Measurements from ENCODE around the gene MYORG. TPM values are rescaled to one million over a fixed set of nuclear protein-coding genes. Genes with fewer than 3 reads are reported as not detected.

The MYORG gene
- total RNA-seq, 1 experiment from 2014 or later: 3.0 TPM

DNA sequence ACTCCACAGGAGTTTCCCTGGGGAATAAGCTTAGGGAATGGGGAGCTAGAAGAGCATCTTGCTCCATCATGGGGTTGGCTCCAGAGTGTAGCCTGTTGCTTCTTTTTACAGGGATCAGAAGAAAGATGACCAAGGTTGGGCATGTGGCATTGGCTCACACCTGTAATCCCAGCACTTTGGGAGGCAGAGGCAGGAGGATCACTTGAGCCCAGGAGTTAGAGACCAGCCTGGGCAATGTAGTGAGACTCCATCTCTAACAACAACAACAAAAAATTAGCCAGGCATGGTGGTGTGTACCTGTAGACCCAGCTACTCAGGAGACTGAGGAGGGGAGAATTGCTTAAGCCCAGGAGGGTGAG lies 28.9 kb downstream of the MYORG start:
- no peaks in the 10 kb centered on the region for H4K20me1 ChIP-seq (ENCODE audit: insufficient read depth)
- no peaks in the 10 kb centered on the region for H3F3A ChIP-seq (ENCODE audit: insufficient read depth, low read depth)
- no peak for DNase-seq
- no peaks in the 10 kb centered on the region for H3K36me3 ChIP-seq (ENCODE audit: low read depth)
- POLR2A ChIA-PET (ENCODE audit: unreplicated experiment): no interaction called here
- H3K4me3 ChIP-seq: no peak overlapping the region
- no peaks in the 10 kb centered on the region for H3K4me1 ChIP-seq (replicated peaks; ENCODE audit: insufficient read depth)
- no peaks in the 10 kb centered on the region for H3K9me3 ChIP-seq (ENCODE audit: insufficient read depth, low read depth)
- no peak for TF ChIP-seq EZH2 (IDR thresholded peaks at IDR 0.05; ENCODE audit: low read depth)
- TF ChIP-seq, protein P1, sequence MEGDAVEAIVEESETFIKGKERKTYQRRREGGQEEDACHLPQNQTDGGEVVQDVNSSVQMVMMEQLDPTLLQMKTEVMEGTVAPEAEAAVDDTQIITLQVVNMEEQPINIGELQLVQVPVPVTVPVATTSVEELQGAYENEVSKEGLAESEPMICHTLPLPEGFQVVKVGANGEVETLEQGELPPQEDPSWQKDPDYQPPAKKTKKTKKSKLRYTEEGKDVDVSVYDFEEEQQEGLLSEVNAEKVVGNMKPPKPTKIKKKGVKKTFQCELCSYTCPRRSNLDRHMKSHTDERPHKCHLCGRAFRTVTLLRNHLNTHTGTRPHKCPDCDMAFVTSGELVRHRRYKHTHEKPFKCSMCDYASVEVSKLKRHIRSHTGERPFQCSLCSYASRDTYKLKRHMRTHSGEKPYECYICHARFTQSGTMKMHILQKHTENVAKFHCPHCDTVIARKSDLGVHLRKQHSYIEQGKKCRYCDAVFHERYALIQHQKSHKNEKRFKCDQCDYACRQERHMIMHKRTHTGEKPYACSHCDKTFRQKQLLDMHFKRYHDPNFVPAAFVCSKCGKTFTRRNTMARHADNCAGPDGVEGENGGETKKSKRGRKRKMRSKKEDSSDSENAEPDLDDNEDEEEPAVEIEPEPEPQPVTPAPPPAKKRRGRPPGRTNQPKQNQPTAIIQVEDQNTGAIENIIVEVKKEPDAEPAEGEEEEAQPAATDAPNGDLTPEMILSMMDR (conservative IDR thresholded peaks at IDR 0.05): no peak
- CTCF ChIA-PET: no interaction called here
- no peaks in the 10 kb centered on the region for H3K79me2 ChIP-seq (ENCODE audit: low read depth)
- intact Hi-C loops (cut with micrococcal nuclease; ENCODE audit: unreplicated experiment): no loop called here
- no peak overlapping the region for H3K4me2 ChIP-seq
- no peaks in the 10 kb centered on the region for H3K9me2 ChIP-seq (ENCODE audit: insufficient read depth)
- no peaks in the 10 kb centered on the region for H3K27me3 ChIP-seq (ENCODE audit: insufficient read depth, low read depth)
- no peak overlapping the region for H2AFZ ChIP-seq
- H3K27ac ChIP-seq: no peak overlapping the region
- BruUV-seq (replicated peaks): no TSS peak

DNA sequence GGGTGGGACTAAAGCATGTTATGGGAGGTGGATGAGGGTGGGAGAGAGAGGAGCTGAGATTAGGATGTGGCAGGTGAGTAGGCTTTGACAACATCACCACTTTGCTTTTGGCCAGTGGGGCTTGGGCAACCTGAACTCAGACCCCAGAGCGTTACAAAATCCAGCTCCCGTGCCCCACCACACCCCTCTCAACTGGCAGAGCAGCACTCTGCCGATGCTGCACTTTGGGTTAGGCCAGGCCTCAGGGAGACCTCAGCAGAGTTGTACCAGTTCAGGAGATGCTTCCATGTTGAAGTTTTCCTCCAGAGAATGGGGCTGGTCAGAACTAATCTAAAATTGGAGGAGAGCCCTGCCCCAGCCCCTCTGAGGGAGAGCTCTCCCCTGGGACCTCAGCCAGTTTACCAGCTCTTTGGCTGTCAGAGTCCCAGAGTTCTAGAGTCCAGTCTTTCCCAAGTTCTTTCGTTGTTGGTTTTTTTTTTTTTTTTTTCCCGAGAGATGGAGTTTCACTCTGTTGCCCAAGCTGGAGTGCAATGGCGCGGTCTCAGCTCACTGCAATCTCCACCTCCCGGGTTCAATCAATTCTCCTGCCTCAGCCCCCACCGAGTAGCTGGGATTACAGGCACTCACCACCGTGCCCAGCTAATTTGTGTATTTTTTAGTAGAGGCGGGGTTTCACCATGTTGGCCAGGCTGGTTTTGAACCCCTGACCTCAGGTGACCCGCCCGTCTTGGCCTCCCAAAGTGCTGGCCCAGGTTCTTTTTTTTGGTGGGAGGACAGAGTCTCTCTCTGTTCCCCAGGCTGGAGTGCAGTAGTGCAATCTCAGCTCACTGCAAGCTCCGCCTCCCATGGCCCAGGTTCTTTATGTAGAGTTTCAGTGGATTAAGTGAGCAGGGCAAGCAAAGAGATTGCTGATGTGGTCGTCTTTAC lies 29.6 kb downstream of the MYORG start:
- no peak for DNase-seq
- BruUV-seq (replicated peaks): no TSS peak
- Histone ChIP-seq H4K20me1 (ENCODE audit: insufficient read depth) (no peaks in the 10 kb centered on the region), H3K4me1 (replicated peaks; ENCODE audit: insufficient read depth) (no peaks in the 10 kb centered on the region), H3K9me2 (ENCODE audit: insufficient read depth) (no peaks in the 10 kb centered on the region), H3K9me3 (ENCODE audit: insufficient read depth, low read depth) (no peaks in the 10 kb centered on the region), H3K36me3 (ENCODE audit: low read depth) (no peaks in the 10 kb centered on the region), H3K4me3 (no peak overlapping the region), H3K27me3 (ENCODE audit: insufficient read depth, low read depth) (no peaks in the 10 kb centered on the region), H3K79me2 (ENCODE audit: low read depth) (no peaks in the 10 kb centered on the region), H3K4me2 (no peak overlapping the region), H2AFZ (no peak overlapping the region), H3F3A (ENCODE audit: insufficient read depth, low read depth) (no peaks in the 10 kb centered on the region), H3K27ac (no peak overlapping the region)
- intact Hi-C loops (cut with micrococcal nuclease; ENCODE audit: unreplicated experiment): no loop called here
- POLR2A ChIA-PET (ENCODE audit: unreplicated experiment): no interaction called here
- TF ChIP-seq EZH2 (IDR thresholded peaks at IDR 0.05; ENCODE audit: low read depth): no peak
- TF ChIP-seq, protein P1 (conservative IDR thresholded peaks at IDR 0.05): no peak
- CTCF ChIA-PET: no interaction called here

- ChIA-PET CTCF (no interaction called here), POLR2A (ENCODE audit: unreplicated experiment) (no interaction called here)
- H3K9me2 ChIP-seq (ENCODE audit: insufficient read depth): no peaks in the 10 kb centered on the region
- H3K36me3 ChIP-seq (ENCODE audit: low read depth): no peaks in the 10 kb centered on the region
- H3K9me3 ChIP-seq (ENCODE audit: insufficient read depth, low read depth): no peaks in the 10 kb centered on the region
- H3K27me3 ChIP-seq (ENCODE audit: insufficient read depth, low read depth): no peaks in the 10 kb centered on the region
- H2AFZ ChIP-seq: no peak overlapping the region
- H3K27ac ChIP-seq: no peak overlapping the region
- no peak overlapping the region for H3K4me2 ChIP-seq
- H3K4me3 ChIP-seq: no peak overlapping the region
- no peak for DNase-seq
- intact Hi-C loops (cut with micrococcal nuclease; ENCODE audit: unreplicated experiment): no loop called here
- no TSS peak for BruUV-seq (replicated peaks)
- no peaks in the 10 kb centered on the region for H3K79me2 ChIP-seq (ENCODE audit: low read depth)
- no peaks in the 10 kb centered on the region for H4K20me1 ChIP-seq (ENCODE audit: insufficient read depth)
- TF ChIP-seq, protein P1 (conservative IDR thresholded peaks at IDR 0.05): no peak
- TF ChIP-seq EZH2 (IDR thresholded peaks at IDR 0.05; ENCODE audit: low read depth): no peak
- no peaks in the 10 kb centered on the region for H3K4me1 ChIP-seq (replicated peaks; ENCODE audit: insufficient read depth)
- H3F3A ChIP-seq (ENCODE audit: insufficient read depth, low read depth): no peaks in the 10 kb centered on the region
Measured at GRCh38 chr9:34343605-34344004, 33.1 kb downstream of the MYORG start.

All from PC-9 (cell line).